HCT116 (cell line): ENCODE measurements around the gene NCKAP5. TPM values are rescaled to one million over a fixed set of nuclear protein-coding genes. Genes with fewer than 3 reads are reported as not detected.

Experiments used
- ATAC-seq: fragments of 200-7000 bp; cut with Tn5 transposase; 2 replicates; pipeline ENCODE4 v1.9.1; 2020; ENCODE audit warnings: mild to moderate bottlenecking, moderate library complexity
- BruUV-seq: library from RNA; stranded (reverse); fragments of 400-500 nt; replicated peaks from 2 replicates; lab custom pipeline; 2021; lab: Mats Ljungman, UMichigan
- CTCF ChIA-PET: fragments of 300-600 bp; sonication (Branson Sonifier 250); formaldehyde crosslinking; loops from one replicate; lab custom pipeline; 2021; ENCODE audit warnings: antibody characterized with exemption; lab: Charles Lee
- POLR2A ChIA-PET: fragments of 300-600, 350-600 bp; sonication (Branson Sonifier 250); formaldehyde crosslinking; loops from one replicate; lab custom pipeline; 2021; ENCODE audit warnings: antibody characterized with exemption; lab: Charles Lee
- RAD21 ChIA-PET, 2 experiments: fragments of 300-600 bp; sonication (Branson Sonifier 250); formaldehyde crosslinking; loops; one replicate each; lab custom pipeline; 2023; ENCODE audit warnings: low total read pairs in 2 of 2; ENCODE audit not compliant: uncharacterized antibody in 2 of 2, unreplicated experiment in 2 of 2, low non-redundant PET in 1 of 2; lab: Charles Lee
- DNase-seq: peaks from one replicate; pipeline ENCODE4 v3.0.0-alpha.2; 2010; ENCODE audit warnings: low read depth, low spot score
- H2AFZ ChIP-seq: fragments of 200-600 bp; shearing (Covaris generic), sonication (generic); 2 replicates; pipeline ENCODE4 v1.6.1; 2017; ENCODE audit warnings: low read depth, mixed run types, mixed read lengths, antibody characterized with exemption, low read length; ENCODE audit not compliant: poor library complexity, severe bottlenecking
- H3K27ac ChIP-seq: 2 replicates; pipeline ENCODE4 v1.5.1; 2012; ENCODE audit warnings: low read depth, low read length
- H3K27me3 ChIP-seq: fragments of 200-600 bp; sonication (generic); 2 replicates; pipeline ENCODE4 v1.6.1; 2016; ENCODE audit warnings: mixed run types, low read length, mixed read lengths; ENCODE audit not compliant: insufficient read depth
- H3K36me3 ChIP-seq, 2 experiments: fragments of 200-500 bp in 1 of 2; fragments of 200-600 bp in 1 of 2; sonication (Bioruptor generic) in 1 of 2; sonication (generic) in 1 of 2; 2 replicates each; pipeline versions ENCODE4 v1.5.1 to v1.6.1; 2014 to 2016; ENCODE audit warnings: low read length in 2 of 2, inconsistent platforms in 1 of 2, mixed read lengths in 1 of 2, mixed run types in 1 of 2; ENCODE audit not compliant: insufficient read depth in 2 of 2, control insufficient read depth in 1 of 2
- H3K4me1 ChIP-seq, 2 experiments: fragments of 200-600 bp in 1 of 2; sonication (generic) in 1 of 2; 2 replicates each; pipeline versions ENCODE4 v1.5.1 to v1.6.1; 2012 to 2017; ENCODE audit warnings: low read length in 2 of 2, inconsistent platforms in 1 of 2, mild to moderate bottlenecking in 1 of 2, mixed read lengths in 1 of 2, mixed run types in 1 of 2, moderate library complexity in 1 of 2; ENCODE audit not compliant: insufficient read depth in 2 of 2, control insufficient read depth in 1 of 2
- H3K4me2 ChIP-seq: fragments of 200-600 bp; sonication (generic); 2 replicates; pipeline ENCODE4 v1.6.1; 2017; ENCODE audit warnings: mixed run types, low read length, mixed read lengths
- H3K4me3 ChIP-seq, 2 experiments: fragments of 200-600 bp in 1 of 2; sonication (generic) in 1 of 2; replicated peaks in 1 of 2; 2 replicates each; pipeline ENCODE4 v1.5.1; 2011 to 2016; ENCODE audit warnings: low read length in 2 of 2, control low read depth in 1 of 2, low read depth in 1 of 2, mild to moderate bottlenecking in 1 of 2, mixed read lengths in 1 of 2, mixed run types in 1 of 2
- H3K79me2 ChIP-seq: fragments of 200-600 bp; sonication (generic); 2 replicates; pipeline ENCODE4 v1.6.1; 2017; ENCODE audit warnings: mild to moderate bottlenecking, mixed run types, low read length, moderate library complexity, mixed read lengths; ENCODE audit not compliant: insufficient read depth
- H3K9ac ChIP-seq: fragments of 200-600 bp; sonication (generic); 2 replicates; pipeline ENCODE4 v1.6.1; 2016; ENCODE audit warnings: low read length, mixed read lengths
- H3K9me2 ChIP-seq: fragments of 200-600 bp; sonication (generic), shearing (Covaris generic); 2 replicates; pipeline ENCODE4 v1.6.1; 2017; ENCODE audit warnings: mixed run types, mild to moderate bottlenecking, moderate library complexity; ENCODE audit not compliant: insufficient read depth
- H3K9me3 ChIP-seq, 2 experiments: fragments of 200-500 bp in 1 of 2; fragments of 200-600 bp in 1 of 2; sonication (Bioruptor generic) in 1 of 2; sonication (generic) in 1 of 2; 2 replicates each; pipeline ENCODE4 v1.6.1; 2014 to 2017; ENCODE audit warnings: low read length in 2 of 2, mixed read lengths in 2 of 2, inconsistent platforms in 1 of 2, low read depth in 1 of 2, mild to moderate bottlenecking in 1 of 2, mixed run types in 1 of 2, moderate library complexity in 1 of 2; ENCODE audit not compliant: control insufficient read depth in 1 of 2, insufficient read depth in 1 of 2
- H4K20me1 ChIP-seq: fragments of 200-600 bp; sonication (generic), shearing (Covaris generic); 2 replicates; pipeline ENCODE4 v1.6.1; 2017; ENCODE audit warnings: mixed run types, mild to moderate bottlenecking, moderate library complexity; ENCODE audit not compliant: insufficient read depth
- ELF1 ChIP-seq: IDR thresholded peaks from 2 replicates; pipeline ENCODE4 v1.6.1; 2012; ENCODE audit warnings: low read depth, borderline replicate concordance
- EZH2phosphoT487 ChIP-seq: fragments of 200-600 bp; IDR thresholded peaks from 2 replicates; pipeline ENCODE4 v1.6.1; 2018; ENCODE audit warnings: antibody characterized with exemption, borderline replicate concordance
- FOSL1 ChIP-seq: IDR thresholded peaks from 2 replicates; pipeline ENCODE4 v1.6.1; 2012; ENCODE audit warnings: low read depth
- POLR2A ChIP-seq: IDR thresholded peaks from 2 replicates; pipeline ENCODE4 v1.7.0; 2011; ENCODE audit warnings: borderline replicate concordance; ENCODE audit not compliant: insufficient read depth, insufficient read length; ENCODE audit errors: extremely low read depth
- SIN3A ChIP-seq: IDR thresholded peaks from 2 replicates; pipeline ENCODE4 v1.6.1; 2012; ENCODE audit warnings: low read depth
- TCF7L2 ChIP-seq: IDR thresholded peaks from 2 replicates; pipeline ENCODE4 v1.7.0; 2011; ENCODE audit warnings: borderline replicate concordance, inconsistent platforms; ENCODE audit not compliant: insufficient read depth, insufficient read length; ENCODE audit errors: extremely low read depth
- ZBTB33 ChIP-seq: IDR thresholded peaks from 2 replicates; pipeline ENCODE4 v1.6.1; 2011; ENCODE audit warnings: mild to moderate bottlenecking, low read length, moderate library complexity; ENCODE audit not compliant: insufficient replicate concordance; ENCODE audit errors: extremely low read depth
- intact Hi-C: fragments of 100-400 bp; cut with micrococcal nuclease; formaldehyde crosslinking; loops from 2 replicates; pipeline ENCODE4 v1.10.0; 2022
- total RNA-seq: library from RNA; stranded (reverse); gene quantifications from one replicate; pipeline ENCODE4 v1.2.1, GENCODE V29; 2021; ENCODE audit not compliant: unreplicated experiment
- TF ChIP-seq, protein P1 (sequence below): IDR thresholded peaks from 2 replicates; pipeline ENCODE4 v1.6.1; 2012
- TF ChIP-seq, protein P2 (sequence below), 3 experiments: fragments of 200-600 bp in 1 of 3; sonication (generic) in 1 of 3; IDR thresholded peaks in 2 of 3; conservative IDR thresholded peaks in 1 of 3; 2 replicates each; pipeline ENCODE4 v1.5.1; 2012 to 2017; ENCODE audit warnings: low read depth in 2 of 3, low read length in 2 of 3, antibody characterized with exemption in 1 of 3, borderline replicate concordance in 1 of 3, control low read depth in 1 of 3, mild to moderate bottlenecking in 1 of 3, mixed read lengths in 1 of 3, mixed run types in 1 of 3, moderate library complexity in 1 of 3; ENCODE audit not compliant: insufficient read depth in 1 of 3

The NCKAP5 gene
- total RNA-seq, 1 experiment from 2014 or later: 0.30 TPM

GRCh38 chr2:132902626-132903025, 665.6 kb downstream of the NCKAP5 start:
- ATAC-seq: no peak
- CTCF ChIA-PET: no interaction called here
- Histone ChIP-seq H3K27ac (no peak overlapping the region), H2AFZ (no peak overlapping the region), H3K4me1 (no peaks in the 10 kb centered on the region), H3K4me2 (no peak overlapping the region), H3K79me2 (no peaks in the 10 kb centered on the region), H3K9me3 (no peaks in the 10 kb centered on the region), H3K4me3 (no peak overlapping the region), H3K36me3 (no peaks in the 10 kb centered on the region), H3K27me3 (no peaks in the 10 kb centered on the region), H4K20me1 (no peaks in the 10 kb centered on the region), H3K9ac (no peak overlapping the region), H3K9me2 (no peaks in the 10 kb centered on the region)
- RAD21 ChIA-PET: no interaction called here
- no TSS peak for BruUV-seq
- POLR2A ChIA-PET: no interaction called here
- intact Hi-C loops: no loop called here
- TF ChIP-seq, protein P1, sequence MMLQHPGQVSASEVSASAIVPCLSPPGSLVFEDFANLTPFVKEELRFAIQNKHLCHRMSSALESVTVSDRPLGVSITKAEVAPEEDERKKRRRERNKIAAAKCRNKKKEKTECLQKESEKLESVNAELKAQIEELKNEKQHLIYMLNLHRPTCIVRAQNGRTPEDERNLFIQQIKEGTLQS: no peak
- no peak for TF ChIP-seq EZH2phosphoT487
- TF ChIP-seq TCF7L2: no peak
- no peak for TF ChIP-seq ZBTB33
- TF ChIP-seq FOSL1: no peak
- no peak for TF ChIP-seq POLR2A
- TF ChIP-seq SIN3A: no peak
- TF ChIP-seq, protein P2, sequence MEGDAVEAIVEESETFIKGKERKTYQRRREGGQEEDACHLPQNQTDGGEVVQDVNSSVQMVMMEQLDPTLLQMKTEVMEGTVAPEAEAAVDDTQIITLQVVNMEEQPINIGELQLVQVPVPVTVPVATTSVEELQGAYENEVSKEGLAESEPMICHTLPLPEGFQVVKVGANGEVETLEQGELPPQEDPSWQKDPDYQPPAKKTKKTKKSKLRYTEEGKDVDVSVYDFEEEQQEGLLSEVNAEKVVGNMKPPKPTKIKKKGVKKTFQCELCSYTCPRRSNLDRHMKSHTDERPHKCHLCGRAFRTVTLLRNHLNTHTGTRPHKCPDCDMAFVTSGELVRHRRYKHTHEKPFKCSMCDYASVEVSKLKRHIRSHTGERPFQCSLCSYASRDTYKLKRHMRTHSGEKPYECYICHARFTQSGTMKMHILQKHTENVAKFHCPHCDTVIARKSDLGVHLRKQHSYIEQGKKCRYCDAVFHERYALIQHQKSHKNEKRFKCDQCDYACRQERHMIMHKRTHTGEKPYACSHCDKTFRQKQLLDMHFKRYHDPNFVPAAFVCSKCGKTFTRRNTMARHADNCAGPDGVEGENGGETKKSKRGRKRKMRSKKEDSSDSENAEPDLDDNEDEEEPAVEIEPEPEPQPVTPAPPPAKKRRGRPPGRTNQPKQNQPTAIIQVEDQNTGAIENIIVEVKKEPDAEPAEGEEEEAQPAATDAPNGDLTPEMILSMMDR (IDR thresholded peaks at IDR 0.05 in 2 of 3, conservative IDR thresholded peaks at IDR 0.05 in 1 of 3; ENCODE audit: borderline replicate concordance in 1 of 3, insufficient read depth in 1 of 3, low read depth in 2 of 3, low read length in 2 of 3): no peak
- no peak for TF ChIP-seq ELF1
- no peak for DNase-seq
